CD1c-positive myeloid dendritic cell (primary cell): ENCODE measurements around the gene PTH2.
"Not testable (repeated sequence)": the region's sequence is repeated elsewhere in the genome, so short reads cannot be mapped to it uniquely, and the experiment has no call there.

Experiments
- DNase-seq: peaks from one replicate; pipeline ENCODE4 v3.0.0-alpha.2; 2016; ENCODE audit errors: extremely low spot score

PTH2 gene

GRCh38 chr19:49447485-49448431 lies 24.5 kb upstream of the PTH2 start:
- DNase-seq, result no peak

- DNase-seq, result no peak
Observed at GRCh38 chr19:49445997-49446396, 22.8 kb upstream of the PTH2 start.

GRCh38 chr19:49444100-49444700 lies 21.0 kb upstream of the PTH2 start:
- DNase-seq, result not testable (repeated sequence)

GRCh38 chr19:49443366-49444099 lies 20.3 kb upstream of the PTH2 start:
- peak; percentile 95 for DNase-seq

- DNase-seq, result peak; percentile 76
Observed at GRCh38 chr19:49442771-49443365, 19.6 kb upstream of the PTH2 start.

- DNase-seq, result no peak
Observed at GRCh38 chr19:49442354-49442753, 19.1 kb upstream of the PTH2 start.

- no peak for DNase-seq
Observed at GRCh38 chr19:49441960-49442350, 18.7 kb upstream of the PTH2 start.

GRCh38 chr19:49441210-49441959 lies 18.1 kb upstream of the PTH2 start, which contains the start of gene SLC17A7:
Gene SLC17A7 (minus strand): TSS chr19:49441527. CDS start chr19:49441379, 148 bp downstream.
- peak; percentile 39 for DNase-seq

GRCh38 chr19:49440439-49441209 lies 17.4 kb upstream of the PTH2 start:
- DNase-seq, result no peak

- no peak for DNase-seq
Observed at GRCh38 chr19:49439836-49440235, 16.6 kb upstream of the PTH2 start.

- no peak for DNase-seq
Observed at GRCh38 chr19:49438261-49438660, 15.0 kb upstream of the PTH2 start.

GRCh38 chr19:49437231-49437630 lies 14.0 kb upstream of the PTH2 start:
- DNase-seq, result no peak

GRCh38 chr19:49436381-49437017 lies 13.3 kb upstream of the PTH2 start:
- peak; percentile 49 for DNase-seq

- no peak for DNase-seq
Observed at GRCh38 chr19:49435670-49436069, 12.4 kb upstream of the PTH2 start.

- no peak for DNase-seq
Observed at GRCh38 chr19:49434907-49435583, 11.8 kb upstream of the PTH2 start.

GRCh38 chr19:49433240-49433901 lies 10.1 kb upstream of the PTH2 start:
- no peak for DNase-seq

GRCh38 chr19:49432141-49433073 lies 9.2 kb upstream of the PTH2 start:
- no peak for DNase-seq

GRCh38 chr19:49431330-49431749 lies 8.1 kb upstream of the PTH2 start:
- no peak for DNase-seq
